HG03439 (cell line): Measurements from ENCODE around the gene ETV3L.

Source experiments
- ATAC-seq: cut with Tn5 transposase; IDR thresholded peaks from one replicate; pipeline ENCODE4 v1.9.1; 2021; ENCODE audit warnings: mild to moderate bottlenecking, moderate library complexity; ENCODE audit not compliant: unreplicated experiment

Gene ETV3L

DNA sequence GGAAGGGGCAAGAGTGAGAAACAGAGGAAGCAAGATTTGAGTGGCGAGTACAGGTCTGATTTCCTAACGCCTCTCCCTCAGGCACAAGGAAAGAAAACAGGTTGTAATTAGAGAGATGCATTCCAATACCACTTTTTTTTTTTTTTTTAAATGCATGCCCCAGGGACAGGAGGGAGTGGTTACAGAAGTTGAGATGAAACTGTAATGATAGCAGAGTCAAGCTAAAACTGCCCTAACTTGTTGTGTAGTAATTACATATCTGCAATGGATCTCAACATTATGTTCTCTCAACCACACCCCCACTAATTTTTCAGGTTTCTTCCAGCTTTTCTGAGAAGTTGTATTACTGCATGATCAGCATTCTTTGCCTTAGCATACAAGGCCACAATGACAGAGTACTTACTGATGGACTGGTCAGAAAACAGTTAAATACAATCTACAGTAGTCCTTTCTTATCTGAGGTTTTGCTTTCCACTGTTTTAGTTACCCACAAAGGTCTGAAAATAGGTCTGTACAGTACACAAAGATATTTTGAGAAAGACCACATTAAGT is 33.1 kb upstream of the ETV3L start:
- ATAC-seq = no peak

GRCh38 chr1:157132111-157132510 is 32.5 kb upstream of the ETV3L start:
- no peak for ATAC-seq

- no peak for ATAC-seq
These were observed 31.7 kb upstream of the ETV3L start for GRCh38 chr1:157131281-157131680.

DNA sequence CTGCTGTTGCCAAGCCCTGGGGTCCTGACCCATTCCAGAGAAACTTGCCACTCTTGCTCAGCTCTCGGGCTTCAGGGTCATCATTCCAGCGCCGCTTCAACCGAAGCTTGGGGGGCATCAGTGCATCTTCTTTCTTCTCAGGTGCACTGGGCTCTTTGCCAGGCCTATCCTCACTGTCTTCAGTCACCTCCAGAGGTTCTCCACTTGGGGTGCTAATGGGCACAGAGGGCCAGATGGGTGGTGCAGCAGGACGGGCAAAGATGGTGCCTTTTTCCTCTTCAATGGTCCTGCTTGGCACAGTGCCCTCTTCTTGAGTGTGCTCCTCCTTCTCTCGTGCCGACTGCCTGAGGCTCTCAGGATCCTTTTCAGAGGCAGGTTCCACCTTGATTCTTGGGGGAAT is 25.2 kb upstream of the ETV3L start:
- ATAC-seq = no peak

- no peak for ATAC-seq
These were observed 19.8 kb upstream of the ETV3L start for GRCh38 chr1:157119448-157119847.

DNA sequence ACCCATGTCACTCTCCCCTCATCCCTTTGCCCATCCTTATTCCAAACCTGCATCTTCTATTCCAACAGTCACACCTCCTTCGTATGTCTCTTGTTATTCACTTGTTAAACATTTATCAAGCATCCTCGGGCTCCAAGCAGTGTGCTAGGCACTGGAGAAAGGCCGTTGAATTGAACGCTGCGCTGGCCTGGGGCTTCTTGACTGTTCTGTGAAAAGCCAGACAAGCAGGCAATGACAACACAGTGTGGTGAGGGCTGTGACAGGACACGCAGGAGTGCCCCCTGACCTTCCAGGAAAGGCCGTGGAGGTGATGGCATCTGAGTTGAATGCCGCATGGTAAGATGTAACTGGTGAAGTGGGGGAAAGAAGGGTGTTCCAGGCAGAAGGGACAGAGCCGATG is 19.4 kb upstream of the ETV3L start:
- no peak for ATAC-seq

GRCh38 chr1:157117527-157118057 is 18.0 kb upstream of the ETV3L start:
- no peak for ATAC-seq

DNA sequence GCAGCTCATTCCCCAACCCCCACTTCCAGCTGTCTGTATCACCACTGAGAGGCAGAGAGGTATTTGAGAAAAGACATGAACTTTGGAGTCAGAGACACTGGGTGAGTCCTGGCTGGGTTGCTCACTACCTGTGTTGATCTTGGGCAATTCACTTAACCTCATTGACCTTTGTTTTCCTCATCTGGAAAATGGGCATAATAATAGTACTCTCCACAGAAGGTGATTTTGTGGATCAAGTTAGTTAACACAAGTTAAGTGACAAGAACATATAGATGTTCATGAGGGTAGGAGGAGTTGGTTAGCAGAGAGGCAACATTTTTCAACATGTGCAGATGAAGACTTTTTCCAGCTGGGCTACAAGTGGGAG is 17.1 kb upstream of the ETV3L start:
- no peak for ATAC-seq

DNA sequence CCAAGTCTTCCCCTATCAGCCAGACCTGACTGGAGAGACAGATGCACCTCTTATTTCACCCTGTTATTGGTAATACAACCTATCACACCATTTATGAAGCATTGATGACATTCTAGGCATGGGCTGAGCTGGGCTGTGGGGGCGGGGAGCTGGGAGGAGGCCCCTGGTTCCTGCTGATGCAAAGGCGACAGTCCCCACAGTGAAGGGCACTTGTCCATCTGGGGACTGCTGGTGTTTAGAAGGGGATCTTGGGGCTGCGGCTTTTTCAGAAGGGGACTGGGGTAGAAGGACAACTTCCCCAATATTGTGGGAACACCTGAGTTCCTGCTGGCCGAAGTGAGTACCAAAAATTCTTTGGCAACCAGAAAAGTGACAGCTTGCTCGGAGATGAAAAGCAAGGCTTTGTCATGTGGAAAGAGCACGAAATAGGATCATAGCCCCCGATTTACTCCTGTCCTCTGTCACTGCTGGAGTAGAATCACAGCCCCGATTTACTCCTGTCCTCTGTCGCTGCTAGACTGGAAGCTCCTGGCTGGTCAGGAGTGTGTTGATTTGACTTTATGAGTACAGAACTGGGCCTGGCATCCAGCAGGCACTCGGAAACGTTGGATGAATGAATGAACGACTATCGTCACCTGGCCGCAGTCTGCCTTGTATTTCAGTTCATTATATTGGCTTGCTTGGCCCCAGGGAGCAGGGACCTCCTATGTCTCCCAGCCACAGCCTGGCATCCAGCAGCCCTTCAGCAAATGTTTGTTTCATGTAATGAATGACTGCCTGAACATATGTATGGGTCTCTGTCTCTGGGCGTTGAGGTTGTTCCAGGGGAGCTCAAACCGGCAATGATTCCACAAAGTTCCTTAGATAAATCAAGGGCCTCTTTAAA is 16.5 kb upstream of the ETV3L start:
- no peak for ATAC-seq

GRCh38 chr1:157115429-157115838 is 15.8 kb upstream of the ETV3L start:
- ATAC-seq = no peak

- ATAC-seq = no peak
These were observed 14.8 kb upstream of the ETV3L start for GRCh38 chr1:157114183-157115121.

DNA sequence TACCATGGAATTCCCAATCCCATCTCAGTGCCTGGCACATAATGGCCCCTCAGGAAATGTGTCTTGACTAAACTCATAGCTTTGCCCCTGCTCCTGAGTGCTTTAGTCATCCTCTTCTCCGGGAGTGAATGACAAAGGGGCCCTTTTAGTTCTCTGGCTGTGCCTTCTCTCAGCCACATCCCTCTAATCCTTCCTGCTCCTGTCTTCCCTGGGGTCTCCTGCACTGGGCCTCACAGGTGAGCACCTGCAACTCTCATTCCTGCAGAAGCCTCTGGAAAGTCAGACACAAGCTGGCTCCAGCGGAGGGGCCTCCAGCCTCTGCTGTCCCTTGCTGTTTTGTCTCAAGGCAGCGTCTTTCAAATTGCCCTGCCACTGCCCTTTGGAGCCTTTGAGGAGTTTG is 14.0 kb upstream of the ETV3L start:
- no peak for ATAC-seq

DNA sequence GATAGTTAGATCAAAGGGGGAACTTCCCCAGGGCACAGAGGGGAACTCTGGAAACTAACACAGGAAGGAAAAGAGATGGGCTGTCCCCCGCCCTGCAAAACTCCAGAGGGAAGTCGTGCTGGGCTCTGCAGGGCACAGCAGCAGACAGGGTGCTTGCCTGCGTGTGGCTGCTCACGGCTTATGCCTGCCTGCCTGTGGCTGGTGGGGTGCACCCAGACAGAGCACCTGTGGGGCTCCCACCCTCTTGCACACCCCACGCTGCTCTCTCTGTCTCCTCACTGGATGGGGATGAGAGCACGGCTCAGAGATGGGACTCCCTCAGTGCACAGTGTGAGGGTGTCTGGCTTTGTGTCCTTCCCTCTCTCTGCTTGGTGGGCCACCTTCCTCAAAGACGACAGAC is 13.5 kb upstream of the ETV3L start:
- no peak for ATAC-seq

DNA sequence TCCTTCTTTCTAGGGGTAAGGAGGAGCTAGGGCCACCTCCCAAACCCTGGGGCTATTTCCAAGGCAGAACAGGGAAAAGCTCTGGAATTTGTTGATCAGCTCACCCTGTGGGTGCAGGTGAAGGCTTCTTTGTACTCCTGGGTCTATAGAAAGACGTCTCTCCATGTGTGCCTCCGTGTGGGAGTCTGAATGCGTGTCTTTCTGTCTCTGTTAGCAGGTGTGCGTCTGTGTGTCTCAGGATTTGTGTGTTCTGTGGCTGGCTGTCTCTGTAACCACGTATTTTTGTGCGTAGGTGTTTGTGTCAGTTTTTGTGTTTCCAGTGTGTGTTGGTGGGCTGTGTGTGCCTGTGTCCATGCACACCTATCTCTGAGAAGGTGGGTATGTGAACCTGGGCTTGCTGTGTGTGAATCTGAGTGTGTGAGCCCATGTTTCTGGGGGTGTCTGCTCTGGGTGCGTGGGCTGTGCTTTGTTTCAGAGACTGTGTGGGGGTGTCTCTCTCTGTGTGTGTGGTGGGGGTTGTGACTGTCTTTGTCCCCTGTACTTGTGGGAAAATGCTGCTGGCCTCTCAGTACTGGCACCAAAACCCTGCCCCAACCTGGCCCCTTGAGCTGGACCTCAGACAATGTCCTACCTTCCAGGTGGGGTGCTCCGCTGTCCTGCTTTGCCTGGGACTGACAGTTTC is 12.7 kb upstream of the ETV3L start:
- ATAC-seq = no peak

GRCh38 chr1:157111396-157112165 is 12.0 kb upstream of the ETV3L start:
- ATAC-seq = no peak

GRCh38 chr1:157110686-157111085 is 11.1 kb upstream of the ETV3L start:
- ATAC-seq = no peak

DNA sequence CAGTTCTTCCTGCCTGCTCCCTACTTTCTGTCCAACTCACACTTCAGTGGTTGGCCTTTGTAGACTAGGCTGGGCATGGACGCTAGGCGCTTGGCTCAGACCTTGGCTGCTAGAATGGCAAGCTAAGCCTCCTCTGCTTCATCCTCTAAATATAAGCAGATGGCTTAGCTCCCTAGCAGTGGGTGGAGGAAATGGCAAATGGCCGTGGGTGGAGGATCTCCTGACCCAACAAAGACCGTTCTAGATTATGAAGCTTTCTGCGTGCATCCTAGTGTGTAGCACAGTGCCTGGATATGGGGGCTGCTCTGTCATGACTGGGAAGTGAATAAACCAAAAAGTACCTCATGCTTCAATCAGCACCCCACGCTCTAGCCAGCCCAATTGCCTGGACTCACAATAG is 10.4 kb upstream of the ETV3L start:
- ATAC-seq = no peak

- no peak for ATAC-seq
These were observed 8.8 kb upstream of the ETV3L start for GRCh38 chr1:157108448-157108847.

- no peak for ATAC-seq
These were observed 8.1 kb upstream of the ETV3L start for GRCh38 chr1:157107702-157108101.

DNA sequence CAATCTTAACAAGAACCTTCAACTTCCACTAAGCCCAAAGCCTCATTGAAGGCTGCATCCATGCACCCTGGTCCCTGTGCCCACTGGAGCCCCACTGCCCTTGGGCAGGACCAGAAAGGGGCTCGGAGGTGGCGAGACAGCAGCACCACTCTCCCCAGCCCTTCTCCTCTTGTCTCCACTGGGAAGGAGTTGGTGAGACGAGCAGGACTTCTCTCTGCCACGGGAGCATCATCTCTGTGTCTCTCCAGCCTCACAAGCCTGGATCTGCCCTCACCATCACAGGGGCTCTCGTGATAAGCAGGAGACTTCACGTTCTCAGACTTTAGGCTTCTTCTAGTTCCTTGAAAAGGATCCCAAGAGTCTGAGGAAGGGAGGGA is 7.2 kb upstream of the ETV3L start:
- no peak for ATAC-seq
